MG63 (cell line): Measurements from ENCODE around the gene PDE3B. TPM values are rescaled to one million over a fixed set of nuclear protein-coding genes. Genes with fewer than 3 reads are reported as not detected.
"Not testable (repeated sequence)": the region's sequence is repeated elsewhere in the genome, so short reads cannot be mapped to it uniquely, and the experiment has no call there.

Source experiments
- DNase-seq: peaks from one replicate; pipeline ENCODE4 v3.0.0-alpha.2; 2020
- H3K27me3 ChIP-seq: fragments of 250-450 bp; sonication (Bioruptor Pico); 2 replicates; pipeline ENCODE4 v1.5.1; 2020; ENCODE audit warnings: mild to moderate bottlenecking, moderate library complexity
- H3K36me3 ChIP-seq: fragments of 250-450 bp; sonication (Bioruptor Pico); 2 replicates; pipeline ENCODE4 v1.5.1; 2020; ENCODE audit warnings: mild to moderate bottlenecking, moderate library complexity
- H3K4me3 ChIP-seq: fragments of 250-450 bp; sonication (Bioruptor Pico); 2 replicates; pipeline ENCODE4 v1.5.1; 2020; ENCODE audit warnings: mild to moderate bottlenecking, moderate library complexity
- H3K9me3 ChIP-seq: fragments of 250-450 bp; sonication (Bioruptor Pico); 2 replicates; pipeline ENCODE4 v1.5.1; 2020; ENCODE audit warnings: mild to moderate bottlenecking, moderate library complexity
- total RNA-seq: library from RNA; depleted of rRNA; stranded (reverse); fragments of >200 nt; shearing (Covaris generic); gene quantifications from 2 replicates; pipeline ENCODE4 v1.2.3, GENCODE V29; 2014; ENCODE audit warnings: low replicate concordance

Gene PDE3B
- total RNA-seq, 1 experiment from 2014 or later, result not detected

- Histone ChIP-seq H3K9me3 (no peaks in the 10 kb centered on the region), H3K36me3 (no peaks in the 10 kb centered on the region), H3K27me3 (no peaks in the 10 kb centered on the region), H3K4me3 (no peak overlapping the region)
- DNase-seq, result no peak
Observed at GRCh38 chr11:14873632-14874031, 230.0 kb downstream of the PDE3B start.

- Histone ChIP-seq H3K4me3 (no peak overlapping the region), H3K9me3 (no peaks in the 10 kb centered on the region), H3K36me3 (no peaks in the 10 kb centered on the region), H3K27me3 (no peaks in the 10 kb centered on the region)
- DNase-seq, result no peak
Observed at GRCh38 chr11:14875163-14875562, 231.6 kb downstream of the PDE3B start.

- no peak for DNase-seq
- no peaks in the 10 kb centered on the region for H3K27me3 ChIP-seq
- H3K4me3 ChIP-seq, result no peak overlapping the region
Observed at GRCh38 chr11:14881576-14882193, 238.1 kb downstream of the PDE3B start.

GRCh38 chr11:14882196-14882595 lies 238.6 kb downstream of the PDE3B start:
- no peaks in the 10 kb centered on the region for H3K27me3 ChIP-seq
- H3K9me3 ChIP-seq, result no peaks in the 10 kb centered on the region
- no peak for DNase-seq
- no peaks in the 10 kb centered on the region for H3K36me3 ChIP-seq
- no peak overlapping the region for H3K4me3 ChIP-seq

More at GRCh38 chr11:14881576-14882193, 238.1 kb downstream of the PDE3B start:
- Histone ChIP-seq H3K36me3 (no peaks in the 10 kb centered on the region), H3K9me3 (no peaks in the 10 kb centered on the region)

GRCh38 chr11:14883683-14884082 lies 240.1 kb downstream of the PDE3B start:
- H3K4me3 ChIP-seq, result not testable (repeated sequence)

GRCh38 chr11:14884667-14885273 lies 241.2 kb downstream of the PDE3B start:
- no peak for DNase-seq

More at GRCh38 chr11:14883683-14884082, 240.1 kb downstream of the PDE3B start:
- not testable (repeated sequence) for H3K27me3 ChIP-seq, DNase-seq, H3K36me3 ChIP-seq, H3K9me3 ChIP-seq

GRCh38 chr11:14886513-14886912 lies 242.9 kb downstream of the PDE3B start:
- H3K4me3 ChIP-seq, result no peak overlapping the region
- H3K9me3 ChIP-seq, result no peaks in the 10 kb centered on the region
- no peaks in the 10 kb centered on the region for H3K27me3 ChIP-seq
- DNase-seq, result no peak
- no peaks in the 10 kb centered on the region for H3K36me3 ChIP-seq

More at GRCh38 chr11:14884667-14885273, 241.2 kb downstream of the PDE3B start:
- H3K9me3 ChIP-seq, result no peaks in the 10 kb centered on the region
- H3K4me3 ChIP-seq, result no peak overlapping the region
- no peaks in the 10 kb centered on the region for H3K27me3 ChIP-seq
- no peaks in the 10 kb centered on the region for H3K36me3 ChIP-seq

- DNase-seq, result peak; percentile 74
- Histone ChIP-seq H3K9me3 (no peaks in the 10 kb centered on the region), H3K36me3 (no peaks in the 10 kb centered on the region)
Observed at GRCh38 chr11:14891143-14892035, 247.8 kb downstream of the PDE3B start.

GRCh38 chr11:14892036-14892556 lies 248.5 kb downstream of the PDE3B start, which contains the start of gene CYP2R1:
TSS of gene CYP2R1 (minus strand) at chr11:14892231. CDS start at chr11:14892205, 26 bp downstream.
- Histone ChIP-seq H3K4me3 (peak within 1 kb of the TSS; percentile 65), H3K9me3 (no peaks in the 10 kb centered on the region), H3K36me3 (no peaks in the 10 kb centered on the region)

More at GRCh38 chr11:14891143-14892035, 247.8 kb downstream of the PDE3B start:
- H3K4me3 ChIP-seq, result peak overlapping the region; percentile 65
- no peaks in the 10 kb centered on the region for H3K27me3 ChIP-seq

GRCh38 chr11:14892577-14892976 lies 249.0 kb downstream of the PDE3B start:
- Histone ChIP-seq H3K4me3 (peak overlapping the region; percentile 65), H3K36me3 (no peaks in the 10 kb centered on the region), H3K27me3 (no peaks in the 10 kb centered on the region), H3K9me3 (no peaks in the 10 kb centered on the region)
- no peak for DNase-seq

More at GRCh38 chr11:14892036-14892556, 248.5 kb downstream of the PDE3B start, which contains the start of gene CYP2R1:
- peak; percentile 93 for DNase-seq
- no peaks in the 10 kb centered on the region for H3K27me3 ChIP-seq

GRCh38 chr11:14894657-14895598 lies 251.3 kb downstream of the PDE3B start:
- no peaks in the 10 kb centered on the region for H3K27me3 ChIP-seq
- no peaks in the 10 kb centered on the region for H3K9me3 ChIP-seq
- H3K4me3 ChIP-seq, result no peak overlapping the region
- DNase-seq, result no peak
- H3K36me3 ChIP-seq, result no peaks in the 10 kb centered on the region

GRCh38 chr11:14898355-14898754 lies 254.8 kb downstream of the PDE3B start:
- H3K4me3 ChIP-seq, result no peak overlapping the region
- H3K36me3 ChIP-seq, result no peaks in the 10 kb centered on the region
- DNase-seq, result no peak
- no peaks in the 10 kb centered on the region for H3K27me3 ChIP-seq
- no peaks in the 10 kb centered on the region for H3K9me3 ChIP-seq

- H3K9me3 ChIP-seq, result no peaks in the 10 kb centered on the region
- no peaks in the 10 kb centered on the region for H3K27me3 ChIP-seq
- no peaks in the 10 kb centered on the region for H3K36me3 ChIP-seq
- DNase-seq, result no peak
- H3K4me3 ChIP-seq, result no peak overlapping the region
Observed at GRCh38 chr11:14898906-14899305, 255.3 kb downstream of the PDE3B start.

- Histone ChIP-seq H3K4me3 (no peak overlapping the region), H3K27me3 (no peaks in the 10 kb centered on the region), H3K9me3 (no peaks in the 10 kb centered on the region), H3K36me3 (no peaks in the 10 kb centered on the region)
- DNase-seq, result peak; percentile 50
Observed at GRCh38 chr11:14902650-14903350, 259.2 kb downstream of the PDE3B start.

- no peaks in the 10 kb centered on the region for H3K27me3 ChIP-seq
- peak; percentile 40 for DNase-seq
- H3K36me3 ChIP-seq, result no peaks in the 10 kb centered on the region
- H3K4me3 ChIP-seq, result no peak overlapping the region
- H3K9me3 ChIP-seq, result no peaks in the 10 kb centered on the region
Observed at GRCh38 chr11:14904745-14905103, 261.1 kb downstream of the PDE3B start.
